ENCODE measurements around the gene RBM15.

RBM15 gene

DNA sequence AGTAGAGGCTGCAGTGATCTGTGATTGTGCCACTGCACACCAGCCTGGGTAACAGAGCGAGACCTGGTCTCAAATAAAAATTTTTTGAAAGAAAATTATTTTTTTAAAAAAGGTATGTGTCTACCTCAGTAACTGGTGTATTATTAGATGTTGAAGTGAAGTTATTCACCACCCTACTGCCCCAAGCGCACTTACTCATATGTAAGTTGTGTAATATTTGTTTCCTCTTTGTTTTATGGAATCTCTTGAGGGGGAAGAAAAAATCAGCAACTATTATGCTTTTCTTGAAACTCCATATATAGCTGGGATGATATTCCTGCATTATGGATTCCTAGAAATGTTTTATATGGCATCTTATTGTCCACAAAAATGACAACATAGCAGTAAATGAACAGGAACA lies 21.3 kb downstream of the RBM15 start:
- DNase-seq, result no peak

DNA sequence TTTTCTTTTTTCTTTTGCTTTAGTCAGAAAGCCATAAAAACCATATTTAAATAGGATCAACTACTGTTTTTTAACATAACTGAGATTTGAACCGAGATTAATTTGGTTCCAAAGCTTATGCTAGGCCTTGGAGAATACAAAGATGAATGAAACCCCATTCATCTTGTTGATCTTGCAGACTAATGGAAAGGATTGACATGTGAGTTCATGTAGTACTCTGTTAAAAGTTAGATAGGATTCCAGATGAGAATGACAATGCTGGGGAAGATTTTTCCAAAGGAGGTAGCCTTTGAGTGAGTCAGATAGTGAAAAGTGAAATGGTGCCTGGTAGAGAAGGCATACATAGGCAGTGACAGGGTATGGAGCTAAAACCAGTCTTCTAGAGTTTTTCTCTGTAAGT lies 22.7 kb downstream of the RBM15 start:
- DNase-seq, result no peak

DNA sequence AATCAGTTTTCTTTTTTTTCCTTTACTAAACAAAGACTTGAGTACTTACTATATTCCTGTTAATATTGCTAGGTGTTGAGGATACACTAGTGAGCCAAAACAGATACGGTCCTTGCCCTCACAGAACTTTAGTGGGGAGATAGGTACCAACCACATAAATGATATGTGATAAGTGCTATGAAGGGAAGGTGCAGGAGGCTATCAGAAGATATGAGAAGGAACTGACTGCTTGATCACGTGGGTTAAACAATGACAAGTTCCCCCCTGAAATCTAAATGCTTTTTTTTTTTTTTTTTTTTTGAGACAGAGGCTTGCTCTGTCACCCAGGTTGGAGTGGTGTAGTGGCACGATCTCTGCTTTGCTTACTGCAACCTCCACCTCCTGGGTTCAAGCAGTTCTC lies 25.0 kb downstream of the RBM15 start:
- DNase-seq, result no peak

DNA sequence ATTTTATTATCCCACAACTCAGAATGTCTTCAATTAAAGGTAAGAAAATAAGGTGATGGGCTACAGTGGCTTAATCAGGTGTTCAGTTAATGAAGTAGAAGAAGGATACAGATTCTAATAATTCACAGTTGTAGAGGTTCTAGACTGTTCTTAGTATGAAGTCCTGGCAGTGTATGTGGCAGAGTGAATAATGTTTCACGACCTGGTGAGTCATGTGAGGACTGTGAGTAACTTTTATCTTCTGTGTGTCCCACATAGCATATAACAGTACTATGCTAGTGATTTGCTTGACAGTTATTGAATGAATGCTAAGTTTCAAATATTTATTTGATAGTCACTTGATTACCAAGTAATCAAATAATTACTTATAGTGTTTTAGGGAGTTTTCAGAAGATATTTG lies 31.6 kb downstream of the RBM15 start:
- peak; percentile 11 for DNase-seq

DNA sequence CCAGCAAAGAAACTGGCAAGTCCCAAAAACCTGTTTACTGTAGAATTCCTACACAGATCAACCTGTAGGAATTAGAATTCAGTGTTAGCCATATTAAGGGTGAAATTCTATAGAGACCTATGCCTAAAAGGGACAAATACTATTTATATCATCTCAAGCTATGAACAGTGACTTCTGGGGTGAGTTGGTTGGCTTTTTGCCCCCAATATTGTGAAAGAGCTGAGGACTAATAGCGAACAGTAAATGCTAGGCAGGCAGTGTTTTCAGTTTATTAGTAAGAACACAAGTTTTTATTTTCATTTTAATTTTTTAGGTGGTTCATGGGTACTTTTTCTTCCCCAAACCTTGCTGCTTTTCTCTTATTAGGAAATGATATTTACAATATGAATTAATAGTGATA lies 36.3 kb downstream of the RBM15 start:
- no peak for DNase-seq

DNA sequence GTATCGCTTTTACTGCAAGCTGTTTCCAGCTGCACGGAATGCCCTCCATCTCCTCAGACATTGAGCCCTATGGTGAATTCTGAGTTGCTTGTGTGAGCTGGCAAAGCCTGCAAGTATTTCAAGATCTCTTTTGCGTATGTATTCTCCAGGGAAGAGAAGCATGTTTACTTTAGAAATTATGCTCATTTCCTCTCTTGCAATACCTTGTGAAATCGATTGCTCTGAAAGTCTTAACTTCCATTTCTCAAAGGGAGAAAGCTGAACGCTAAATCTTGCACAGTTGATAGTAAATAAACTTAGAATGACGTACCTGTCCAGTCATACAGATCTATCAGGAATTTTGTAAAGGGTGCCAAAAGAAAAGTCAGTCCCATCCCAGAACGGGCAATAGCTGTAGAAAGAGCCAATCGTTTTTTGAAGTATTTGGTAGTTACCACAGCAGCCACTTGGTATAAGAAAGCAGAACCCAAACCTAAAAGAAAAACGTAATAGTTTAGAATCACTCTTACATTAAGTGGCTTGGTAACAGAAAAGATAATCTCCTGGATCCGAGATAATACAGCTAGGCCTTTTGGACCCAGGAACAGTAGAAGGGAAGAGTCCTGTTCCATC lies 41.6 kb downstream of the RBM15 start:
- DNase-seq, result no peak

DNA sequence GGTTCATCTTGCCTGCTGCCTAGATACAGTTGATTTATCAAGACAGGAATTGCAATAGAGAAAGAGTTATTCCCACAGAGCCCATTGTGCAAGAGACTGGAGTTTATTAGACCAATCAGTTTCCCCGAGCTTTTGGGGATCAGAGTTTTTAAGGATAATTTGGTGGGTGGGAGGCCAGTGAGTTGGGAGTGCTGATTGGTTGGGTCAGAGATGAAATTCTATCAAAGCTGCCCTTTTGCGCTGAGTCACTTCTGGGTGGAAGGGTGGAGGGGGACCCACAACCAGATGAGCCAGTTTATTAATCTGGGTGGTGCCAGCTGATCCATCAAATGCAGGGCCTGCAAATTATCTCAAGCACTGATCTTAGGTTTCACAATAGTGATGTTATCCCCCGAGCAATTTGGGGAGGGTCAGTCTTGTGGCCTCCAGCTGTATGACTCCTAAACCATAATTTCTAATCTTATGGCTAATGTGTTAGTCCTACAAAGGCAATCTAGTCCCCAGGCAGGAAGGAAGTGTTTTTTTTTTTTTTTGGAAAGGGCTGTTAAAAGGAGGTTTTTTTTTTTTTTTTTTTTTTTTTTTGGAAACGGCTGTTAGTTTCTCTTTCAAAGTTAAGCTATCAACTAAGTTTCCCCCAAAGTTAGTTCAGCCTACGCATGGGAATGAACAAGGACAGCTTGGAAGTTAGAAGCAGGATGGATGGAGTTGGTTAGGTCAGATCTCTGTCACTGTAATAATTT lies 44.2 kb downstream of the RBM15 start:
- no peak for DNase-seq

DNA sequence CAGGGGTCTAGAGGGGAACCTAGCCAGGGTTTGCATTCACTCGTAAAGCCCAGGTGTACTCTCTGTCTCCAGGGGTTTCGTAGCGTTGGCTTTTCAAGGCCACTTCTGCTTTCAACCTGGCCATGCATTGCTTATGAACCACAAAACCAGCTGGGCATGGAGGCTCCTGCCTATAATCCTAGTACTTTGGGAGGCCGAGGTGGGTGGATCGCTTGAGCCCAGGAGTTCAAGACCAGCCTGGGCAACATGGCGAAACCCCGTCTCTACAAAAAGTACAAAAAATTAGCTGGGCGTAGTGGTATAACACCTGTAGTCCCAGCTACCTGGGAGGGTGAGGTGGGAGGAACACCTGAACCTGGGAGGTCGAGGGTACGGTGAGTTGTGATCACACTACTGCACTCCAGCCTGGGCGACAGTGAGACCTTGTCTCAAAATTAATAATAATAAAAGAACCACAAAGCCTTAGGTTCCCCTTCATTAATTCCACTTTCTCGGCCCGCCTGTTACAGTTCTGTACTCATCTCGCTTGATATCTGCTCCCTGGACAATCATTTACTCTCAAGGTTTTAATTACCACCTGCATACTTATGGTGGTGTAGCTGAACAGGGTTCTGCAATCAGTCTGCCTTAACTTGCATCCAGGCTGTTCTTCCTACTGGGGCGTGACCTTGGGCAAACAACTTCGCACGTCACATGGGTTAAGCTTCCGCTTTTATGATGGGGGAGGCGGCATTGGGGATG lies 45.6 kb downstream of the RBM15 start:
- DNase-seq, result no peak

DNA sequence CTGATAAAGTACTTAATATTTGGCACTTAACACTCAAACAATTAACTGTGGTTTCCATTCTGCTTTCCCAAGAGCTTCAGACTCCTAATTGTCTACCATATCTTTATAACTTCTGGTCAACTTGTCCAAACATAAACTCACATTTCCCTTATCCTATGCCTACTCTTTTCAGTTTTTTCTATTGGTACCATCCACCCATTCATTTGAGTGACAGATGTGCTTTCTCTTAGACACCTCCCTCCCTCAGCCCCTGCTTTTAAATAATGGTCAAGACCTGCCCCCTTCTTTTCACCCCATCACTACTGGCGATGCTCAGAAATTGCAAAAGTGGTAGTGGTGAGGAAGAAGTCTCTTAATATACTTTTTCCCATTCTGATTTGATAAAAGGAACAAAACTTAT lies 46.2 kb downstream of the RBM15 start:
- DNase-seq, result no peak

DNA sequence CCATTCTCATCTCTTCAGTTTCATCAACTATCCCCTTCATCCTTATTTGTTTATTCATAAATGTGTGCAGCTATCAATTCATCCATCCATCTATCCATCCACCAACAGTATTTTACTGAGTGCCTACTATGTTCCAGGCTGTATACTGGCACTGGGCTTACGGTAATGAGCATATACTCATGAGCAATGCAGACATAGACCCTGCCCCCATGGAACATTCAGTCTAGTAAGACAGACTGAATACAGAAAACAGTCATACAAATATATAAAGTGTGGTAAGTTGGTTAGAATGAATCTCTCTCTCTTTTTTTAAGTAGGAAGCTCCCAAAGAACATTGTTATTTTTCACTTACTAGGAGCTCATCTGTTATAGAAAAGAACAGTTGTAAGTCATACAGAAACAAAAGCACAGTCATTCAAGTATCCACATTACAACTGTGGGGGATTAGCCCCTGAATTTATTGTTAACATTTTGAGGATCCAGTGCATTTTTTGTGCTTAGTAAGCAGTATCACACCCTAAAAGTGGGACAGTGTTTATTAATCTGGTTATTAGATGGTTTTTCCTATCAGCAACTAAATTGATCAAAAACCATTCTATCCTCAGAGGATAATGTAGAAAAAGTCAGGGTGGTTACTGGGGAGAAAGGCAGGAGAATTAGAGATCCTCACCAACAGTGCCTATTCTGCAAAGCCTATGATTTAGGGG lies 48.0 kb downstream of the RBM15 start:
- no peak for DNase-seq

DNA sequence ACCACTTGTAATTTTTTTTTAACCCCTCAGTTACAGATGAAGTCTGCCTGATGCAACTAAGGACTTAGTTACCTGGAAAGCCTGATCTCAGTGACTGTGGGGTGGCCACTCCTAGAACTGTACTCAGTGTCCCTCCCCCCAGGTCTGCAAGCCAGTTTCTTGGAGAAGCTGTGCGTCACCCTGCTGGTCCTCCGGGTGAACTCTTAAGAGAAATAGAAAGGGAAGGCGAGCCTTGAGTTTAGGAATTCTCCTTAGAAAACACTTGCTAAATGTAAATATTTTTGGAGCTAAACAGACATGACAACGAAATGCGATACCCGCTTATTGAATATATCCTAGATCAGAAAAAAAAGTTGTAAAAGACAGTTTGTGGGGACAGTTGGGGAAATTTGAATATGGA lies 50.9 kb downstream of the RBM15 start:
- no peak for DNase-seq

DNA sequence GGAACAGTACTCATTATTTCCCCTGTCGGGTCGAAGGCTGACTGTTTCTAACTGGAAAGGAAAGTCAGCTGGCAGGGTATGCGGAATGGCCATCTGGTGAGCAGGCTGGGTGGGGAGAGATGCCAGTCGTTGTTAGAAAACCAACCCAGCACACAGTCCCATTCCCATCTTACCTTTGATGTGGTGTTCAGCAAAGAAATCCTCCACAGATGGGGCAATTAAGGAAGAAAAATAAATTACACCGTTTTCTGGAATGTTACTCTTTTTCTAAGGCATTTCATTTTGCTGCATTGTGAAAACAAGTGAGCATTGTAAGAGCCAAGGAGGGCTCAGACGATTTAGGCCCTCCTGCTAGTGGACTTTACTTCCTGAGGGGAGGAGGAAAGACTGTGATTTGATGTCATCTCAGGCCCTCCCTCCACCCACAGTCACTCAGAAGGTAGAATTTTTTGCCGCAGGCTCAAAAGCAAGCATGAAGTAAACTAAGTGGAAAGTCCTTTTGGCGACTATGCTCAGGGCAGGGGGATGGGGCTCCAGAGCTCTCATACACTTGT lies 51.6 kb downstream of the RBM15 start, which contains the start of gene SLC16A4:
TSS of gene SLC16A4 (minus strand) at position 335 of the 554 bp plus-strand sequence. CDS start 1,703 bp downstream, outside the sequence.
- no peak for DNase-seq

DNA sequence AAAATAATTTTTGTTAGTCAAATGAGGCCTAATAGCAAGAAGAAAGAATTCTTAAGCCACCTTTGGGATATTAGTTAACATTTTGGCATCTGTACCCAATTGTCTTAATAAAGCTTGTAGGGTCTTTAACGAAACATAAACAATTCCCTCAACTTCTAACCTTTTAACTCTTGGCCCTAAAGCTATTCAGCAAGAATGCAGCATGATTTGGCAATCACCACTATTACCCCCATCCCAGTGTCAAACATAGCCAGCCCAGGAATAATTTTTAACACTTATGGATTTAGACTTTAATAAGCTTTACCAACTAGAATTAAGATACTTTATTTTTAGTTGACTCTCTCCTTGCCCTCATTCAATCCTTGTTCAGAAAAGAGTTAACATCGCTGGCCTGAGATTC lies 54.1 kb downstream of the RBM15 start:
- DNase-seq, result no peak

DNA sequence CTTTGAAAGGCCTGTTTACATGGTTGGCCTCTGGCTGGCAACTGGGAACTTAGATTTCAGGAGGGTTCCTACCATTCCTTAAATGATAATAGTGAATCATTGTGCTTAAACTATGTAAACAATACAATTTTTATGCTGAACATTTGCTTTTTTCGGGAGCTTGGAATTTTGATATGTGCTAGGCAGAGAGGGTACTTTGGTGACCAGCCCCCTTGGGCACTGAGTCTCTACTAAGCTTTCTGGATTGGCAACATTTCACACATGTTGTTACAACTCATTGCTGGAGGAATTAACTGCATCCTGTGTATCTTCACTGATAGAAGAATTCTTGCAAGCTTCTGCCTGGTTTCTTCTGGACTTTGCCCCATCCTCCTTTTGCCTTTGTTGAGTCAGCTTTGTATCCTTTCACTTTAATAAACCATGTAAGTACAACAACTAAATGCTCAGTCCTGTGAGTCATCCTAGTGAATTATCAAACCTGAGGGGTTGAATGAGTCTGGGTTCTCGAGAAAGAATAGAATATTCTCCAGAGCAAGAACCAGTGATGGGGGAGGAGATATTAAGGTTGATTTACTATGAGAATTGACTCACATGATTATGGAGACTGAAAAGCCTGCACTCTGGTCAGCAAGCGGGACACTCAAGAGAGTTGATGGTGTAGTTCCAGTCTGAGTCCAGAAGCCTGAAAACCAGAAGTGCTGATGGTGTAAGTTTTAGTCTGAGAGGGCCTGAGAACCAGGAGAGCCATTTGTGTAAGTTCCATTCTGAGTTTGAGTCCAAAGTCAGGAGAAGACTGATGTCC lies 54.7 kb downstream of the RBM15 start:
- DNase-seq, result no peak

DNA sequence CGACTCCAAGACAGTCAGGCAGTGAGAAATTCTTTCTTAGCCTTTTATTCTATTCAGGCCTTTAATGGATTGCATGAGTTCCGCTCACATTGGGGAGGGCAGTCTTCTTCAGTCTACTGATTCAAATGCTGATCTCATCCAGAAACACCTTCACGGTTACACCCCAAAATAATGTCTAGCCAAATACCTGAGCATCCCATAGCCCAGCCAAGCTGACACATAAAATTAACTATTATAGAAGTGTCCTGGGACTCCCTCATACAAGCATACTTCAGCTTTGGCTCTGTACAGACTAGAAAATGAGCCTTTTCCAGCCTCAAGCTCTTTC lies 55.3 kb downstream of the RBM15 start:
- DNase-seq, result no peak
